ENCODE measurements around the gene KAT2A. TPM values are rescaled to one million over a fixed set of nuclear protein-coding genes. Genes with fewer than 3 reads are reported as not detected.
"Not testable (repeated sequence)": the region's sequence is repeated elsewhere in the genome, so short reads cannot be mapped to it uniquely, and the experiment has no call there.

KAT2A gene
- total and polyA plus RNA-seq, 2 donors from 2014 or later: 38.6 TPM

GRCh38 chr17:42142371-42142896, 21.3 kb upstream of the KAT2A start:
- FAIRE-seq: no peak
- Histone ChIP-seq H3K9ac (ENCODE audit: low read length in 3 of 3) (no peak overlapping the region), H3K4me3 (ENCODE audit: low read length in 3 of 3) (no peak overlapping the region), H3K4me1 (ENCODE audit: control insufficient read depth in 2 of 3, insufficient read depth in 2 of 3, low read depth in 1 of 3, low read length in 3 of 3) (peaks cover 0 to 30% (median 20%) of the 10 kb centered on the region in 3 donors), H3K36me3 (ENCODE audit: control insufficient read depth in 2 of 3, insufficient read depth in 3 of 3, low read length in 3 of 3) (peaks cover 2 to 6% (median 2%) of the 10 kb centered on the region in 3 donors), H3K27ac (ENCODE audit: low read depth in 2 of 2, low read length in 2 of 2) (peak overlapping the region in 1 of 2 donors; percentile 59), H3K27me3 (ENCODE audit: control insufficient read depth, insufficient read depth, low read length) (no peaks in the 10 kb centered on the region), H3K9me3 (ENCODE audit: control insufficient read depth in 2 of 3, insufficient read depth in 1 of 3, low read length in 3 of 3) (no peaks in the 10 kb centered on the region)
- TF ChIP-seq, protein P1, sequence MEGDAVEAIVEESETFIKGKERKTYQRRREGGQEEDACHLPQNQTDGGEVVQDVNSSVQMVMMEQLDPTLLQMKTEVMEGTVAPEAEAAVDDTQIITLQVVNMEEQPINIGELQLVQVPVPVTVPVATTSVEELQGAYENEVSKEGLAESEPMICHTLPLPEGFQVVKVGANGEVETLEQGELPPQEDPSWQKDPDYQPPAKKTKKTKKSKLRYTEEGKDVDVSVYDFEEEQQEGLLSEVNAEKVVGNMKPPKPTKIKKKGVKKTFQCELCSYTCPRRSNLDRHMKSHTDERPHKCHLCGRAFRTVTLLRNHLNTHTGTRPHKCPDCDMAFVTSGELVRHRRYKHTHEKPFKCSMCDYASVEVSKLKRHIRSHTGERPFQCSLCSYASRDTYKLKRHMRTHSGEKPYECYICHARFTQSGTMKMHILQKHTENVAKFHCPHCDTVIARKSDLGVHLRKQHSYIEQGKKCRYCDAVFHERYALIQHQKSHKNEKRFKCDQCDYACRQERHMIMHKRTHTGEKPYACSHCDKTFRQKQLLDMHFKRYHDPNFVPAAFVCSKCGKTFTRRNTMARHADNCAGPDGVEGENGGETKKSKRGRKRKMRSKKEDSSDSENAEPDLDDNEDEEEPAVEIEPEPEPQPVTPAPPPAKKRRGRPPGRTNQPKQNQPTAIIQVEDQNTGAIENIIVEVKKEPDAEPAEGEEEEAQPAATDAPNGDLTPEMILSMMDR (IDR thresholded peaks at IDR 0.05; ENCODE audit: borderline replicate concordance, extremely low read depth, insufficient read depth): no peak
- intact Hi-C loops (cut with DNase I): no loop called here
- DNase-seq: no peak

- no peak for DNase-seq
- no peaks in the 10 kb centered on the region for H3K9me3 ChIP-seq (ENCODE audit: control insufficient read depth in 2 of 3, insufficient read depth in 1 of 3, low read length in 3 of 3)
- TF ChIP-seq, protein P1 (IDR thresholded peaks at IDR 0.05; ENCODE audit: borderline replicate concordance, extremely low read depth, insufficient read depth): no peak
- intact Hi-C loops (cut with DNase I): no loop called here
- H3K4me1 ChIP-seq (ENCODE audit: control insufficient read depth in 2 of 3, insufficient read depth in 2 of 3, low read depth in 1 of 3, low read length in 3 of 3): peaks cover 0 to 34% (median 24%) of the 10 kb centered on the region in 3 donors
- no peak for FAIRE-seq
- H3K9ac ChIP-seq (ENCODE audit: low read length in 3 of 3): no peak overlapping the region
- no peak overlapping the region for H3K4me3 ChIP-seq (ENCODE audit: low read length in 3 of 3)
- H3K36me3 ChIP-seq (ENCODE audit: control insufficient read depth in 2 of 3, insufficient read depth in 3 of 3, low read length in 3 of 3): peaks cover 0 to 6% (median 2%) of the 10 kb centered on the region in 3 donors
- H3K27ac ChIP-seq (ENCODE audit: low read depth in 2 of 2, low read length in 2 of 2): no peak overlapping the region
- no peaks in the 10 kb centered on the region for H3K27me3 ChIP-seq (ENCODE audit: control insufficient read depth, insufficient read depth, low read length)
Measured at GRCh38 chr17:42141382-42141781, 20.2 kb upstream of the KAT2A start.

GRCh38 chr17:42140690-42141089, 19.5 kb upstream of the KAT2A start:
- FAIRE-seq; H3K27ac ChIP-seq (ENCODE audit: low read depth in 2 of 2, low read length in 2 of 2); DNase-seq; H3K27me3 ChIP-seq (ENCODE audit: control insufficient read depth, insufficient read depth, low read length); H3K36me3 ChIP-seq (ENCODE audit: control insufficient read depth in 2 of 3, insufficient read depth in 3 of 3, low read length in 3 of 3); intact Hi-C loops (cut with DNase I); H3K4me3 ChIP-seq (ENCODE audit: low read length in 3 of 3); H3K9me3 ChIP-seq (ENCODE audit: control insufficient read depth in 2 of 3, insufficient read depth in 1 of 3, low read length in 3 of 3); H3K9ac ChIP-seq (ENCODE audit: low read length in 3 of 3): not testable (repeated sequence)
- peaks cover 5 to 39% (median 31%) of the 10 kb centered on the region in 3 donors for H3K4me1 ChIP-seq (ENCODE audit: control insufficient read depth in 2 of 3, insufficient read depth in 2 of 3, low read depth in 1 of 3, low read length in 3 of 3)

GRCh38 chr17:42138749-42139492, 17.8 kb upstream of the KAT2A start:
- peak in 2 of 5 donors; percentile 48 to 64 for DNase-seq
- intact Hi-C loops (cut with DNase I): no loop called here
- Histone ChIP-seq H3K9ac (ENCODE audit: low read length in 3 of 3) (peak overlapping the region in 1 of 3 donors; percentile 43), H3K27ac (ENCODE audit: low read depth in 2 of 2, low read length in 2 of 2) (peak overlapping the region; percentile 1 to 51), H3K9me3 (ENCODE audit: control insufficient read depth in 2 of 3, insufficient read depth in 1 of 3, low read length in 3 of 3) (no peaks in the 10 kb centered on the region), H3K36me3 (ENCODE audit: control insufficient read depth in 2 of 3, insufficient read depth in 3 of 3, low read length in 3 of 3) (peaks cover 0 to 6% (median 0%) of the 10 kb centered on the region in 3 donors), H3K27me3 (ENCODE audit: control insufficient read depth, insufficient read depth, low read length) (no peaks in the 10 kb centered on the region), H3K4me1 (ENCODE audit: control insufficient read depth in 2 of 3, insufficient read depth in 2 of 3, low read depth in 1 of 3, low read length in 3 of 3) (peaks cover 8 to 52% (median 47%) of the 10 kb centered on the region in 3 donors), H3K4me3 (ENCODE audit: low read length in 3 of 3) (no peak overlapping the region)
- FAIRE-seq: no peak
- TF ChIP-seq, protein P1 (IDR thresholded peaks at IDR 0.05; ENCODE audit: borderline replicate concordance, extremely low read depth, insufficient read depth): no peak
